GM19438 (cell line): ENCODE measurements around the gene SLC34A3.
"Not testable (repeated sequence)": the region's sequence is repeated elsewhere in the genome, so short reads cannot be mapped to it uniquely, and the experiment has no call there.

Source experiments
- ATAC-seq: cut with Tn5 transposase; IDR thresholded peaks from one replicate; pipeline ENCODE4 v1.9.1; 2021; ENCODE audit warnings: low read depth; ENCODE audit not compliant: unreplicated experiment

SLC34A3 gene

GRCh38 chr9:137254624-137255447, 24.1 kb downstream of the SLC34A3 start, which contains the start of gene NELFB:
NELFB (plus strand) TSS chr9:137255327.
- peak; percentile 69 for ATAC-seq

GRCh38 chr9:137255448-137256114, 24.9 kb downstream of the SLC34A3 start:
- peak; percentile 30 for ATAC-seq

DNA sequence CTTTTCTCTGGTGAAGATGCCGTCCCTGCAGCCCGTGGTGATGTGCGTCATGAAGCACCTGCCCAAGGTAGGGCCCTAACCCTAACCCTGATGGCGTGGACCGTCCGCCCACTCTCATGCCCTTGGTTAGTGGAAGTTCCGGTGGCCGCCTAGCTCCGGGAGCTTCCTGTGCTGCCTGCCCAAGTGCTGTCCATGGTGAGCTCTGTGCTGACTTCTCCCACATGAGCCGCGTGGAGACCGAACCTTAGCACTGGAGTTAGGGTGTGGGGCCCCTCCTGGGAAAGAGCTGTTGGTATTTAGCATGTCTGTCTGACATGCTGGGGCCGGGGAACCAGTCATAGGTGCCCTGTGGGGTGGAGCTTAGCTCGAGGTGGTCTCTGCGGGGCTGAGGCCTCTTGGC, 25.7 kb downstream of the SLC34A3 start:
- no peak for ATAC-seq

- no peak for ATAC-seq
Measured at GRCh38 chr9:137256856-137257255, 26.2 kb downstream of the SLC34A3 start.

DNA sequence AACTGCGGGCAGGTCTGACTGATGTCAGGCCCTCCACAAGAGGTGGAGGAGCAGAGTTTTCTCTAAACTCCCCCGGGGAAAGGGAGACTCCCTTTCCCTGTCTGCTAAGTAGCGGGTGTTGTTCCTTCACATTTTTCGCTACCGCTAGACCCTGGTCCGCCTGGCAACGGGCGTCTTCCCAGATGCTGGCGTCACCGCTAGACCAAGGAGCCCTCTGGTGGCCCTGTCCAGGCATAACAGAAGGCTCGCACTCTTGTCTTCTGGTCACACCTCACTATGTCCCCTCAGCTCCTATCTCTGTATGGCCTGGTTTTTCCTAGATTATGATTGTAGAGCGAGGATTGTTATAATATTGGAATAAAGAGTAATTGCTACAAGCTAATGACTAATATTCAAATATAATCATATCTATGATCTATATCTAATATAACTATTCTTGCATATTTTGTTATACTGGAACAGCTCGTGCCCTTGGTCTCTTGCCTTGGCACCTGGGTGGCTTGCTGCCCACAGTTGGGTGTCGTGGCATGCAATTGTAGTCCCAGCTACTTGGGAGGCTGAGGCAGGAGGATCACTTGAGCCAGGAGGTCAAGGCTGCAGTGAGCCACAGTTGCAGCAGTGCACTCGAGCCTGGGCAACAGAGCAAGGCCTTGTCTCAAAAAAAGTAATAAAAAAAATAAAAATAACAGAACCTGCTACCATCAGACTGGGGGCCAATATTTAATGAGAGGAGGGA, 31.6 kb downstream of the SLC34A3 start:
- ATAC-seq: not testable (repeated sequence)

- ATAC-seq: no peak
Measured at GRCh38 chr9:137262909-137263285, 32.2 kb downstream of the SLC34A3 start.

DNA sequence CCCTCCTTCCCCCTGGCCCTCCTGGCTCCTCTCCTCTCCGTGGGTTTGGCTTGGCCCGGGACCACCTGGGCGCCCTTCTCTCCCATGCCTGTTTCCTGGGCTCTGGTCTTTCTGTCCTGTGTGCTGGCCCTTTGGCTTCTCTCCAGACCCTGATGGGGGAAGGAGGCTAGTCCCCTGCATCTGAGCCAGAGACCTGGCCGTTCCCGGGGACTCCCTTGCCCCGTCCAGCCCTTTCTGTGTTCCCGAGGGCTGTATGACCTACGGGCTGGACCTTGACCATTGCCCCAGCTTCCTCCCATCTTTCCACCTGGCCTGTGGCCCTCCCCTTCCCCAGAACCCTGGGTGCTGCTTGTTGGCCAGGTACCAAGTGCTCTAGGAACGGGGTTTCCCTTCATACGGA, 32.8 kb downstream of the SLC34A3 start:
- no peak for ATAC-seq

- no peak for ATAC-seq
Measured at GRCh38 chr9:137264067-137264466, 33.4 kb downstream of the SLC34A3 start.

DNA sequence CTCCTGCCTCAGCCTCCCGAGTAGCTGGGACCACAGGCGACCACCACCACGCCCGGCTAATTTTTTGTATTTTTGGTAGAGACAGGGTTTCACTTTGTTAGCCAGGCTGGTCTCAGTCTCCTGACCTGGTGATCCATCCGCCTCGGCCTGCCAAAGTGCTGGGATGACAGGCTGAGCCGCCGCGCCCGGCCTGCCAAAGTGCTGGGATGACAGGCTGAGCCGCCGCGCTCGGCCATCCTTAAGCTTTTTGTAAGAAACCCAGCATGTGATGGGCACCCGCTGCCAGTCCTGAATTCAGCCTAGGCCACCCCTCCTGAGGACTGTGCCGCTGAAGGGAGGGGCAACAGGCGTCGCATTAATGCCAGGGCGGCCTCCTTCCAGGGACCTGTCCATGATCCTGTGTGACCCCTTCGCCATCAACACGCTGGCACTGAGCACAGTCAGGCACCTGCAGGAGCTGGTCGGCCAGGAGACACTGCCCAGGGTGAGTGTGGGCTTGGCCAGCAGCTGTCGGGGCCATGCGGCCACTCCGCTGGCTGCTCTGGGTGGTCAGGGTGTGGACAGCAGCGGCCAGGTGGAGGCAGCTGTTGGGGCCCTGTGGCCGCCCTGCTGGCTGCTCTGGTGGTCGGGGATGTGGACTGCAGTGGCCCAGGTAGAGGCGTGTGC, 34.9 kb downstream of the SLC34A3 start:
- no peak for ATAC-seq

DNA sequence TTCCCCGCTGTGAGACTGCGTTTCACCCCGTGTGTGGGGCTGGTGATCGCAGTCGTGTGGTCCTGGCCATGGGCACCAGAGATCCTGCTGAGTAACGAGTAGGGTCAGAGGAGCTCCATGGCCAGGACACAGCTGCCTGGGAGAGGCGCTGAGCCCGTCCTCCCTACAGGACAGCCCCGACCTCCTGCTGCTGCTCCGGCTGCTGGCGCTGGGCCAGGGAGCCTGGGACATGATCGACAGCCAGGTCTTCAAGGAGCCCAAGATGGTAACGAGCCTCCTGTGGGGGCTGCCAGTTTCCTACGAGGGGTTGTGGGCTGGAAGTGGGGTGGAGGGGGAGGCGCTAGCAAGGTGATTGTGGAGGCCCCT, 35.4 kb downstream of the SLC34A3 start:
- no peak for ATAC-seq

- no peak for ATAC-seq
Measured at GRCh38 chr9:137266585-137267453, 36.1 kb downstream of the SLC34A3 start.

DNA sequence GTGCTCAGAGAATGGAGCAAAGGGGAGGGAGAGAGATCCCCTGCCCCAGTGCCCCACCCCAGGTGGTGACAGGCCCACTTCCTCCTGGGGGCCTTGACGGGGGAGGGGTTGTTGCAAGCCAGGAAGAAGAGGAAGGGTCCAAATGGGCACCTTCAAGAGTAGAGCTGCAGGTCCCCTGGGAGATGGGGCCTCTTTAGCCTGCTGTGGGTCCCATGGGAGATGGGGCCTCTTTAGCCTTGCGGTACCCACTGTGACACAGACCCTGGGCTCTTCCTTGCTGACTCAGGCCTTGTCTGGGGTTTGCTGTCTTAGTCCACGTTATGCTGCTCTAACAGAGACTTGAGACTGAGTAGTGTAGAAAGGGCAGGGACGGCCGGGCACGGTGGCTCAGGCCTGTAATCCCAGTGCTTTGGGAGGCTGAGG, 37.2 kb downstream of the SLC34A3 start:
- ATAC-seq: peak; percentile 53

DNA sequence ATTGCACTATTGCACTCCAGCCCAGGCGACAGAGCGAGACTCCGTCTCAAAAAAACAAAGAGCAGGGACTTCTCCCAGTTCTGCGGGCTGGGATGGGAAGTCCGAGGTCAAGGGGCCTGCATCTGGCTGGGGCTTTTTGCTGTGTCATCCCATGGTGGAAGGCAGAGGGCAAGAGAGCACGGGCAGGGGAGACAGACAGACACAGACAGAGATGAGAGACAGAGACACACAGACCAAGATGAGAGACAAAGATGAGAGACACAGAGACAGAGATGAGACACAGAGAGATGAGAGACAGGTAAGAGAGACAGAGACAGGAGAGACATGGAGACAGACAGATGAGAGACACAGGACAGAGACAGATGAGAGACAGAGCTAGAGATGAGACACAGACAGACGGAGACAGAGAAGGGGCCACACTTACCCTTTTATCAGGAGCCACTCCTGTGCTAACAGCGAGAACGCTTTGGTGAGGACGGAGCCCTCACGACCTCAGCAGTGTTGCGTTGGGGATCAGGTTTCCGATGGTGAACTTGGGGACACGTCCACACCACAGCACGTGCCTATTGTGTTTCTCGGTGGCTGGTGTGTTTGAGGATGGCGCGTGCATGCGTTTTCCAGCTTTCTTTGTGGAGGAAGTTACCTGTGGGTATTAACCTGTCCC, 38.0 kb downstream of the SLC34A3 start:
- ATAC-seq: no peak

DNA sequence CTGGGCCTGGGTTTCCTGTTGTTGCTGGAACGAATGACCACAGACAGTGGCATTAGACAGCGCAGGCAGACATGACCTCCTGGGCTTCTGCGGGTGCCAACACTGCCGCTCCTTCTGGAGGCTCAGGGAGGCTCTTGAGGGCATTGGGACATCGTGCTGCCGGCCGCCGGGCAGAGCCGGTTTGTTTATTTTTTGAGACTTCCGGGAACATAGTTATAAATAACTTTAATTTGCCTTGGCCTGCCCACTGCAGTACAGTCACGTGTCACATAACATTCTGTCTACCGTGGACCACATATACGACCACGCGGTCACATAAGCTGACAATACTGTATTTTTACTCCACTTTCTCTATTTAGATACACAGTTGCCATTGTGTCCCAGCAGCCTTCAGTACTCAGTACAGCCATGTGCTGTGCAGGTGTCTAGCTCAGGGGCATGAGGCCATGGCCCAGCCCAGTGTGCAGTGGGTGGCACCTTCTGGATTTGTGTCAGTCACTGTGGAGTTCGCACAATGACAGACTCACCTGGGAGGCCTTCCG, 38.6 kb downstream of the SLC34A3 start:
- no peak for ATAC-seq

DNA sequence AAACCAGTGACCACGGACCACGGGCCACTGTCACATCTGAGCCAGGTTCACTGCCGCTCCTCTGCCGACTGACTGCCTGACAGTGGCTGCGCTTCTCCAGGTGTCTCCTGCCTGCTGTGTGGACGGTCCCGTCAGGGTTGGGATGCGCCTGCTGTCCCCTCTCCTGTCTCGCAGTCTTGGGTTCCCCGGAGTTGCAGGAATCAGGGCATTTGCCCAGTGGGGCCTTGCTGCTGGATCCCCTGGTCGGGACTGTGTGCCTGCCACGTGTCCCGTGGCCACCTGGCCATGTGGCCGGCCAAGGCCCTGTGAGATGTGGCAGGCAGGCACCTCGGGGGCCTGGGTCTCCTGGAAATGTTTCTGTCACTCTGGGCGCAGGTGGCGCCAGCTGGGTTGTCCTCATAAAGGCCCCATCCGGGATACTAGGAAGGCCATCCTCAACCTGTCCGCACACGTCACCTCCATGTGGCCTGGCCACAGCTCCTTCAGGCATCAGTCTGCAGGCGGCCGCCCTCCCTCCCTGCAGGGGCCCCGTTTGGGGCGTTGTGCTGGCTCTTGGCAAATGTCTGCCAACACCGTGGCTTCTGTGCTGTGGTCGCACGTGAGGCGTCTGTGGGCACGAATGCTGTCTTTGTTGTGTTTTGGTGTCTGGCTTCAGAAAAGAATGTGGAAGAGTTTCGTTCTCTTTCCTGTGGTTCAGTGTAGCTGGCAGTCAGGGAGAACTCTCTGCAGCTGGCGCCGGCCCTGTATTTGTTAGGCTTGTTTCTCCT, 40.4 kb downstream of the SLC34A3 start:
- no peak for ATAC-seq

GRCh38 chr9:137271696-137272076, 41.0 kb downstream of the SLC34A3 start:
- ATAC-seq: no peak

- no peak for ATAC-seq
Measured at GRCh38 chr9:137272241-137273094, 41.8 kb downstream of the SLC34A3 start.

DNA sequence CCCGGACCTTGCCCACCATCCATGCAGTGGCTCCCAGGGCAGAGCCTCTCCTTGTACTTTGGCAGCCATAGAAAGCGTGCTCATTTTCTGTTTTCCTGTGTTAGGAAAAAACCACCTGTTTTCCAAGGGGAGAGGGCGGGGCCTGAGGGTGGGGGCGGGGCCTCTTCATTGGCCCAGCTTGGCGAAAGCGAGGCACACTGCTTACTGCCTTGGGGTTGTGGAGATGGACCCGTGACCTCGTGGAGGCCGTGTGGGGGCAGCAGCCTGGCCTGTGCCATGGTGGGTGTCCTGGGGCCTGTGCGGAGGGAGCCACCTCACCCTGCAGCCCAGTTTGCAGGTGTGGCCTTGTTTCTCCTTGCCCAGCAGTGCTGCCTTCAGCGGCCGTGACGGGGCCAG, 42.4 kb downstream of the SLC34A3 start:
- ATAC-seq: no peak
